ENCODE data around the gene ISOC1. TPM values are rescaled to one million over a fixed set of nuclear protein-coding genes. Genes with fewer than 3 reads are reported as not detected.

Gene ISOC1
- total RNA-seq, 2 donors from 2014 or later: 10.9 to 12.0 TPM

DNA sequence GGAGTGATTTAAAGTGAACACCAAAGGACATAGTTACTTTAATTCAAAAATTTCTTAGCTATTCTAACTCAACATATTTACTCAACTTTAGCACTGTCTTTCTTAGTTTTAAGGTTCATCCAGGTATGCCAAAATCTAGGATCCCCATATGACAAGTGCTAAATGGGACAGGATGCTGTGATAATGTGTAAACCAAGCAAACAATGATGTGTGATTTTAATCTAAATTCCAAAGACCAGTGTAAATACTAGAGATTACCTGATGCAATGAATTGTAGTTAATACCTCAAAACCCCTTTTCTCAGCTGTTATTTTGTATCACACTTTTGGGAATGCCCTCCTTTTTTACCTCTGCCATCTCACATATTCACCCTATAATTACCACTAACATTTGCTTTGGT lies 26.8 kb upstream of the ISOC1 start:
- Histone ChIP-seq H3K27ac (no peak overlapping the region), H3K27me3 (replicated peaks; ENCODE audit: insufficient read depth) (no peaks in the 10 kb centered on the region), H3K4me3 (no peak overlapping the region), H3K9me3 (no peaks in the 10 kb centered on the region), H3K4me1 (ENCODE audit: control insufficient read depth in 1 of 2, low read depth in 2 of 2) (no peaks in the 10 kb centered on the region), H3K36me3 (no peaks in the 10 kb centered on the region)
- TF ChIP-seq, protein P1, sequence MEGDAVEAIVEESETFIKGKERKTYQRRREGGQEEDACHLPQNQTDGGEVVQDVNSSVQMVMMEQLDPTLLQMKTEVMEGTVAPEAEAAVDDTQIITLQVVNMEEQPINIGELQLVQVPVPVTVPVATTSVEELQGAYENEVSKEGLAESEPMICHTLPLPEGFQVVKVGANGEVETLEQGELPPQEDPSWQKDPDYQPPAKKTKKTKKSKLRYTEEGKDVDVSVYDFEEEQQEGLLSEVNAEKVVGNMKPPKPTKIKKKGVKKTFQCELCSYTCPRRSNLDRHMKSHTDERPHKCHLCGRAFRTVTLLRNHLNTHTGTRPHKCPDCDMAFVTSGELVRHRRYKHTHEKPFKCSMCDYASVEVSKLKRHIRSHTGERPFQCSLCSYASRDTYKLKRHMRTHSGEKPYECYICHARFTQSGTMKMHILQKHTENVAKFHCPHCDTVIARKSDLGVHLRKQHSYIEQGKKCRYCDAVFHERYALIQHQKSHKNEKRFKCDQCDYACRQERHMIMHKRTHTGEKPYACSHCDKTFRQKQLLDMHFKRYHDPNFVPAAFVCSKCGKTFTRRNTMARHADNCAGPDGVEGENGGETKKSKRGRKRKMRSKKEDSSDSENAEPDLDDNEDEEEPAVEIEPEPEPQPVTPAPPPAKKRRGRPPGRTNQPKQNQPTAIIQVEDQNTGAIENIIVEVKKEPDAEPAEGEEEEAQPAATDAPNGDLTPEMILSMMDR (IDR thresholded peaks at IDR 0.05): no peak
- no peak for DNase-seq (ENCODE audit: low spot score)
- no peak for ATAC-seq (ENCODE audit: insufficient number of reproducible peaks, low FRiP score, low read depth)

DNA sequence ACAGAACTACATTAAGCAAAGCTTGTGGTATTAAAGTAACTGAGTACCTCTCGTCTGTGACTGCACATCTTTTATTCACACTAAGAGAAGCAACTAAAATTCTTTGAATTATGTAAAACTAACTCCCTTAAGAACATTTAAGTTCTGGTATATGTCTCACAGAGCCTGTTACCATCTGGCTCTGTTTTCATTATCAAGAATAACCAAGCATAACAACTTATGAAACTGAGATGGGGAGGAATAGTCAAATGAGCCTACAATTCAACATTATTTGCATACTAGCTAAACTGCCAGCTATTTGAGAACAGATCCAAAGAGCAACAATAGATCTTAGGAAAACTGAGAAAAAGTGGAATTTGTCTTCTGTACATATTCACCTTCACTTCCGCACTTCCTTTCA lies 25.3 kb upstream of the ISOC1 start:
- H3K9me3 ChIP-seq: no peaks in the 10 kb centered on the region
- H3K4me1 ChIP-seq (ENCODE audit: control insufficient read depth in 1 of 2, low read depth in 2 of 2): no peaks in the 10 kb centered on the region
- no peaks in the 10 kb centered on the region for H3K27me3 ChIP-seq (replicated peaks; ENCODE audit: insufficient read depth)
- TF ChIP-seq, protein P1 (IDR thresholded peaks at IDR 0.05): no peak
- H3K4me3 ChIP-seq: no peak overlapping the region
- no peak overlapping the region for H3K27ac ChIP-seq
- ATAC-seq (ENCODE audit: insufficient number of reproducible peaks, low FRiP score, low read depth) (no peak), DNase-seq (ENCODE audit: low spot score) (no peak)
- H3K36me3 ChIP-seq: no peaks in the 10 kb centered on the region

DNA sequence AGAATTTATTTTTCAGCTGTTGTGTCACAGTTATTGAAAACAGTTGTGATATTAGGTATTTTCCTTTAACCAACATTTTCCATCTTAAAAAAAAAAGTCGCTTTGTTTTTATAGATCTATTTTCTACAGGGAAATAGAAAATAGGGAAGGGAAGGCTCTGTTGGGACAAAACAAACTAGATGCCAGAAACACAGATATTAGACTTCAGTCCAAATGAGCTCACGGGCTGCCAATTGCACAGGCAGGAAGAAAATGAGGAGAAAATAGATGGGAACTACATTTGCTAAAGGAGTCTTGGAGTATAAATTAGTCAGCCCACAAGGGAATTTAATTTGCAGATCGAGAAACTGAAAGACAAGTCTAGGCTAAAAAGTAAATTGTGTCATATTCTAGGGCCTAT lies 21.4 kb upstream of the ISOC1 start:
- DNase-seq (ENCODE audit: low spot score) (no peak), ATAC-seq (ENCODE audit: insufficient number of reproducible peaks, low FRiP score, low read depth) (no peak)
- Histone ChIP-seq H3K4me3 (no peak overlapping the region), H3K36me3 (no peaks in the 10 kb centered on the region), H3K4me1 (ENCODE audit: control insufficient read depth in 1 of 2, low read depth in 2 of 2) (peaks cover 4 to 14% of the 10 kb centered on the region in 2 donors), H3K27ac (no peak overlapping the region), H3K27me3 (replicated peaks; ENCODE audit: insufficient read depth) (no peaks in the 10 kb centered on the region), H3K9me3 (no peaks in the 10 kb centered on the region)
- TF ChIP-seq, protein P1 (IDR thresholded peaks at IDR 0.05): no peak

DNA sequence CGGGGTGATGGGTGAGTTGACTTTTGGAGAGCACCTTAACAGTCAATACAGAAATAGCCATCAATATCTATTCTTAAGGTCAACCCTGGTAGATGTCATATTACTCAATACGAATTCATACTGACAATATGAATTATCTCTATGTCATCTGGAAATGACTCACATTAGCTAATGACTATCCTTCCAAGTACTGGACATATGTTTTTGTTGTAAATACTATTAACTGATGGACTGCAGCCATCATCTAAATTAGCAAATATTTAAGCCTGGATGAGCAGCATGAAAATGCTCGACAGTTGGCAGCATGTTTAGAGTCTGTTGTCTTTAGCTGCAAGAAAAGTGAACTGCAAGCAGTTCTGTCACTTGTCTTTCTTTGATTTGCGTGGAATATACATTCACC lies 19.6 kb upstream of the ISOC1 start:
- TF ChIP-seq, protein P1 (IDR thresholded peaks at IDR 0.05): no peak
- Histone ChIP-seq H3K27ac (no peak overlapping the region), H3K36me3 (no peaks in the 10 kb centered on the region), H3K27me3 (replicated peaks; ENCODE audit: insufficient read depth) (no peaks in the 10 kb centered on the region), H3K4me3 (no peak overlapping the region), H3K4me1 (ENCODE audit: control insufficient read depth in 1 of 2, low read depth in 2 of 2) (peaks cover 4 to 28% of the 10 kb centered on the region in 2 donors), H3K9me3 (no peaks in the 10 kb centered on the region)
- ATAC-seq (ENCODE audit: insufficient number of reproducible peaks, low FRiP score, low read depth) (no peak), DNase-seq (ENCODE audit: low spot score) (no peak)

DNA sequence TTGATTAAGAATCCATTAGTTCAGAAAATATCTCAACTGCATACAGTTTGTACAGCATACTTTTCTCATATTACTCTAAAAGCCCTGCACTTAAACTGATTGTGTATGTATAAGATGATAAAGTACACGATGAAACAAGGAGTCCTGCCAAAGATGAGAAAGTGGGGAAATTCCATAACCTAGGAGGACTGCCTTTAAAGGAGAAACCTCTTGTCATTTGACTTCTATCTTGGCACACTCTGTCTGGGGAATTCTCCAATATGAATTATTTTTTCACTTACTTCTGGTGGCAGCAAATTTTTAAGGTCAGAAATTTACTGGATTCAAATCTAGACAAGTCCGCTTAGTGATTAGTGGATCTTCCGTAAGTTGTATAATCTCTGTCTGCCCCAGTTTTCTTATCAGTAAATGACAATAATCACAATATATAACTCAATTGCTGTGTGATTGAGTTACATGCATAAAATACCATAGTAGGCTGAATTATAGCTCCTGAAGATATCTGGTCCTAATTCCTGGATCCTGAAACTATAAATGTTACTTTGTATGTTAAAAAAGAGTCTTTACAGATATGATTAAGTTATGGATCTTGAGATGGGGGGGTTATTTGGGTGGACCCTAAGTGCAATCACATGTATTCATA lies 17.0 kb upstream of the ISOC1 start:
- Histone ChIP-seq H3K27me3 (replicated peaks; ENCODE audit: insufficient read depth) (no peaks in the 10 kb centered on the region), H3K27ac (no peak overlapping the region), H3K4me3 (no peak overlapping the region), H3K36me3 (no peaks in the 10 kb centered on the region), H3K4me1 (ENCODE audit: control insufficient read depth in 1 of 2, low read depth in 2 of 2) (peaks cover 4 to 28% of the 10 kb centered on the region in 2 donors), H3K9me3 (no peaks in the 10 kb centered on the region)
- no peak for DNase-seq (ENCODE audit: low spot score)
- TF ChIP-seq, protein P1 (IDR thresholded peaks at IDR 0.05): no peak
- no peak for ATAC-seq (ENCODE audit: insufficient number of reproducible peaks, low FRiP score, low read depth)

Data from thoracic aorta (tissue), 2 donors.